ENCODE measurements around the gene RIGI.
"Not testable (repeated sequence)": the region's sequence is repeated elsewhere in the genome, so short reads cannot be mapped to it uniquely, and the experiment has no call there.

The RIGI gene

DNA sequence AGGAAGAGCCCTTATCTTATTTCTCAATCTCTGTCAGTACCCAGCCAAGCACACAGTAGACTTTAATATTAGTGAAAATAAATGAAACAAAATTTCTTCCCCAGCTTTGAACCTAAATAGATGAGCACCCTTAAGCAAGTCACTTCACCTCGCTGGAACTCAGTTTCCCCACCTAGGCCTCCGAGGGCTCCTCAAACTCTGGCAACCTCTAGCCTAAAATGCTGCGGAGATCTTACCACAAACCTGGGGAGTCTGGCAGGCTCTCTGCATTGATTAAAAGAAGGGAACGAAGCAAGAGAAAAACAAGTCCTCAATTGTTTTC, 326 bp downstream of the RIGI start:
- DNase-seq, result no peak

DNA sequence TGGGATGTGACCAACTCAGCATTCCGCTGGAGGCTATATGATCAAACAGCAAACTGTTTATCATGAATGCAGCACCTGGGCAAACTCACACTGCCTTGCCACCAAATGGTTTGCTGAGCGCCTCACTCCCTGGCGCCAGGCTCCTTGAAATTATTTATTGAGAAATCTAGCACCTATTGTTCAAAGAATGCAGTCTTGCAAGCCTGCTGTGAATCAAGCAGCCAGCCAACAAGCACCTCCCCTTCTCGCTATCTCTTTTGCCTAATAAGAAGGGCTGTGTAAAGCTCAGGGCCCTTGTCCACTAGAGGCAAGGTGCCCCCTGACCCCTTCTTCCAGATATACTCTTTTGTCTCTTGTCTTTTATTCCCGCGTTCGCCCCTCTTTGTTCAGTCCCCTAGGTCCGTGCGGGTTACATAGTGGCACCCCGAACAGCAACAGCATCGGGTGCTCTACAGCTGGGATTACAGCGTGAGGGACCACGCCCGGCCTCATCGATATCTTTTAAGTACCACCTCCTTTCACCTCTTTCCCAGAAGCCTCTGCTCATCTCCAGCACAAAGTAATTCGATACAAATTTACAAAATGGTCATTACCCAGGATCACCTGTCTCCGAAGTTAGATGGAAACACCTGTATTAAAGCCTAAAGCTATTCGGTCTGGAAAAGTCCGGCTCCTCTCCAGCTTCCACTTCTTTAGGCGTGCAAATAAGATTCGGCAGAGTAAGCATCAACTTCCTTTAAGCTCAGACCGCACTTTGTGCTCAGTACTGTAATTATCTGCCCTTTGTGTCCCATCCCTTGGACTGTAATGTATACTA, 896 bp downstream of the RIGI start:
- peak; percentile 82 for DNase-seq

DNA sequence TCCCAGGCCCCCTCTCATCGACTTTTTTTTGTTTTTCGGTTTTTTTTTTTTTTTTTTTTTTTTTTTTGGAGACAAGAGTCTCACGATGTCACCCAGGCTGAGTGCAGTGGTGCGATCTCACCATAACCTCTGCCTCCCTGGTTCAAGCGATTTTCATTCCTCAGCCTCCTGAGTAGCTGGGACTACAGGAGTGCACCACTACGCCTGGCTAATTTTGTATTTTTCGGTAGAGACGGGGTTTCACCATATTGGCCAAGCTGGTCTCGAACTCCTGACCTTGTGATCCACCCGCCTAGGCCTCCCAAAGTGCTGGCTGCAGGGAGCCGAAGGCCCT, 1.5 kb downstream of the RIGI start:
- DNase-seq, result not testable (repeated sequence)

DNA sequence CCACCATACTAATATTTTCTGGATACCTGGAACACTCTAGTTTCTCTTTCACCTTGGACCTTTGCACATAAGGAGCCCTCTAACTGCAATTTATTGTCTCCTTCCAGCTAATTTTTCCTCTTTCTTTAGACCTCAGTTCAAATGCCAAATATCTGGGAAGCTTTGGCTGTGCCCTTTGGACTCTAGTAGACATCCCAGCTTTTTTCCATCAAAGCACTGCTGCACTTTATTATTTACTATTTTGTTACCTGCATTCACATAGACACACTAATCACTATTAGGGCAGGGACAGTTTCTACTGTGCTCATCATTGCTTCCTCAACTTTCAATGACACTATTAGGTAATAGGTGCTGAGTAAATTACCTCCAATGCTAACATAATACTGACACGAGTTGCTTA, 2.1 kb downstream of the RIGI start:
- DNase-seq, result no peak

DNA sequence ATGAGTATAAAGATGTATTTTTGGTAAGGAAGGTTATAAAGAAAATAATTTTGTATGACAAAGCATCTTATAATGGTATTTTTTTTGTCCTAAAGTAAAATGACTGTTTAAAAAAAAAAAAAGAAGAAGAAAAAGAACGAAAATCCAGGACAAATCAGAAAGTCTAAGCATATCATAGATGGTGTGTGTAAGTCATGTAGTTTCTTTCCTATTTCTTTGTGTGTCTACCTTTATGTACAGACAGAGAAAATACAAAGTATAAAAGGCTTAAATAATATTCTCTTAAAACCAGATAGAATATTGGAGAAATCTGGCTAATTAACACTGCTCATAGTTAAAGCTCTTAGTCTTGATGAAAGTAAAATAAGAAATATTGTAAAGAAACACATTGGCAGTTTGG, 7.7 kb downstream of the RIGI start:
- no peak for DNase-seq

DNA sequence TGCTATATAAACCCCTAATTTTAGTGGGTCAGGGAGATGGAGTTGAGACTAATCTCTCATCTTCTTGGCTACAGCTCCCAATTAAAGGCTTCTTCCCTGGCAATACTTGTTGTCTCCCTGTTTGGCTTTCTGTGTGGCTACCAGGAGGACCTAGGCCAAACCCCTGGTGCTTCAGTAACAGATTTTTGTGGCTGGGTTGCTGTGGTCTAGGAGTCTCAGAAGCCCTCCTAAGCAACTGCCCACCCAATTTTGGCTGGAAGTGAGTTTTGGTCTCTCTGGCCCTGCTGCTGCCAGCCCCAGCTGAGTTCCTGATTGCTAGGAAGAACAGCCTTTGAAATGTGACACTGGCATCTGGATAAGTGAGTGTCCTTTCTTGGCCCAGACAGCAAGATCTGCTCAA, 9.8 kb downstream of the RIGI start:
- no peak for DNase-seq

DNA sequence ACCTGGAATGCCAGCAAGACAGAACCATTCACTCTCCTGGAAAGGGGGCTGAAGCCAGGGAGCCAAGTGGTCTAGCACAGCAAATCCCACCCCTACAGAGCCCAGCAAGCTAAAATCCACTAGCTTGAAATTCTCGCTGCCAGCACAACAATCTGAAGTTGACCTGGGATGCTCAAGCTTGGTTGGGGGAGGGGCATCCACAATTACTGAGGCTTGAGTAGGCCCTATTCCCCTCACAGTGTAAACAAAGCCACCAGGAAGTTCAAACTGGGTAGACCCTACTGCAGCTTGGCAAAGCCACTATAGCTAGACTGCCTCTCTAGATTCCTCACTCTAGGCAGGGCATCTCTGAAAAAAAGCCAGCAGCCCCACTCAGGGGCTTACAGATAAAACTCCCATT, 17.3 kb downstream of the RIGI start:
- DNase-seq, result no peak

DNA sequence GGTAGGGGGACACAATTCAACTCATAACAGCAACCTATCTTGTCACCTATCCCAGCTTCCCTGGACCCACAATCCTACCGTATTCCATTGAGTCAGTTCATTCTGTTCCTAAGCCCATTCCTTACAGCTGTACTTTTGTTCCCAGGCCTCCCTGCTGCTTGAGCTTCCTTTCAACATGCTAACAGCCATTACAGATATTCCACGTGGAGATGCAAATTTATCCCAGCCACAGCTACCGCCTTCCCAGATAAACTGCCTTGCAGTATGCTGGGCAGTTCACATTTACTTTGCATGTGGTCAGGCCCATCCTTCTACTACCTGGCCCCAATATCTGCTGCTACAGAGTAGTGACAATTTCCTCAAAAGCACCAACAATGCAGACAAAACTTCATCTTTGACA, 23.0 kb downstream of the RIGI start:
- DNase-seq, result peak; percentile 95

DNA sequence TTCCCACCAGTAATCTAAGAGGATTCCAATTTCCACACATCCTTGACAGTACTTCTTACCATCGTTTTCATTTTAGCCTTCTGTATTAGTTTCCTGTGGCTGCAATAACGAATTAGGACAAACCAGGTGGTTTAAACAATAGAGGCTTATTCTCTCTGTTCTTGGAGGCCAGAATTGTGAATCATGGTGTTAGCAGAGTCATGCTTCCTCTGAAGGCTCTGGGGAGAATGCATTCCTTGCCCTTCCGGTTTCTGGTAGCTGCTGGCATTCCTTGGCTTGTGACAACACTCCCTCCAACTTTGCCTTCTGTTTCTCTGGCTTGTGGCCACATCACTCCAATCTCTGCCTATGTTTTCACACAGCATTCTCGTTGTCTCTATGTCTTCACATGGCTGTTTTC, 23.5 kb downstream of the RIGI start:
- DNase-seq, result peak; percentile 65

DNA sequence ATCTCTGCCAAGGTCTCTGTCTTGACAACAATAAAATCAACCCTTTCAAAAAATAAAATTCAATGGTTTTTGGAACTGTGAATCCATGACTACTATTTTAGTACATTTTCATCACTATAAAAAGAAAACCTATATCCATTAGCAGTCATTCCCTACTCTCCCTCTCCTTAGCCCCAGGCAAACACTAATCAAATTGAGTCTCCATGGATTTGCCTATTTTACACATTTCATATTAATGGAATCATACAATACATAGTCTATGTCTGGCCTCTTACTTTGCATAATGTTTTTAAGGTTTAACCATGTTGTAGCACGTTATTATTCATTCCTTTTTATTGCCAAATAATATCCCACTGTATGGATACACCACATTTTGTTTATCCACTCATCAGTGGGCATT, 24.1 kb downstream of the RIGI start:
- peak; percentile 98 for DNase-seq

DNA sequence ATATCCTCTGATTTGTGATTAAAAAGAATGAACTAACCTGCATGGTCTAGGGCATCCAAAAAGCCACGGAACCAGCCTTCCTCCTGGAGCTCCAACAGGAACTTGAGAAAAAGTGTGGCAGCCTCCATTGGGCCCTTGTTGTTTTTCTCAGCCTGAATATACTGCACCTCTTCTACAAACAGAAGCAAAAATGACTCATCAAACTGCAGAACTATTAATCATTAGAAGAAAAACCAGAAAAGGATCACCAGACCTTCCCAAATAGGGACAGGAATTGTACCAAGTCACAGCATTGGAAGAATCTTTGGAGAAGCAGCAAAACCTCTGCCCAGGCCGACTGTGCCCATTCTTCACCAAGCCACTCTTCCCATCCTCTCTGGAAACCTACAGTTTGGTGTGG, 25.2 kb downstream of the RIGI start:
- no peak for DNase-seq

DNA sequence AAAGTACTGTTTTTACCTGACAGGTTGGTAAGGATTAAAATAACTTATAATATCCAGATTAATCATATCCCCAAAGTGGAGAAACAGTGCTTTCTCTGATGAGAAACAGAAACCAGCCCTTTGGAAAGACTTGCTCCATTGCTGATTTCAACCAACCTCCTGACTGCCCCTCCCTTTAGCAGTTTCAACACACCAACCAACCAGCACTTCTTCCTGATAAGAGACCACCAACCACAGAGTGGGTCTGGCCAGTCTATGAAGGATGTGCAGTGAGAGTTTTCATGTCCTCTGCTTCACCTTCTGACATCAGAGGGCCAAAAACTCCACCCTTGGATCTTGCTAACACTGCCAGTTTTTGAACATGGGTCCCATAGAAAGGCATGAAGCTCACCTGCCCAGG, 28.1 kb downstream of the RIGI start:
- no peak for DNase-seq

DNA sequence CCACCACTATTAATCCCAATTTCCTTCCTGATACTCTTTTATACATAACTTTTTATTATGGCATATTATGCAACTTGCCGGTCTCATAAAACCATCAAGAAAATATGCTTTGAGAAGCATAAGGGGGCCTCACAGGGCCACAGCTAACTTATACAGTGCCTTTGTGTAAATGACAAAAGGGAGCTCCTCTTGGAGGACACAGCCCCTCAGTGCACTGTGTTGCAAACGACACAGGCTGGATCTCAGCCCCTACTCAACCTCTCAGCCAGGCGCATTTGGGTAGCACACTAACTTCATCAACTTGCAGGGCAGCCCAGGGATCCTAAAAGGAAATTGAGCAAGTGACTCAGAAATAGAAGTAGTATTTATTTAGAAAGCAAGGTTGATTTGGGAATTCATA, 35.4 kb downstream of the RIGI start:
- DNase-seq, result no peak

DNA sequence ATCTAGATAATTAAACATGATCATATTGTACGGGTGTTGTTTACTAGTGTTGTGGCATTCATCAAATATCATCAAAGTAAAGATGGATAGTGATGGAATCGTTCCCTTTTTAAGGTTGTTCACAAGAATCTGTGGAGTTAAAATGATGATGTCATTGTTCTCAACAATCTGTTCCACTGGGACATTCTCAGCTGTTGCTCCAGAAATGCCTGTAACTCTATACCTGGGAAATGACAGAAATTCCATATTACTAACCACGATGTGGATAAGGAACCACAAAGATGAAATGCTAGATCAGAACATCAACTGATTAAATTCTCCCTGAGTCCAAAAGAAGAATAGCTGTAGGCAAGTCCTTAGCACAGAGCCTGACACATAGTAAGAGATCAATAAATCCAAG, 38.0 kb downstream of the RIGI start:
- DNase-seq, result no peak

DNA sequence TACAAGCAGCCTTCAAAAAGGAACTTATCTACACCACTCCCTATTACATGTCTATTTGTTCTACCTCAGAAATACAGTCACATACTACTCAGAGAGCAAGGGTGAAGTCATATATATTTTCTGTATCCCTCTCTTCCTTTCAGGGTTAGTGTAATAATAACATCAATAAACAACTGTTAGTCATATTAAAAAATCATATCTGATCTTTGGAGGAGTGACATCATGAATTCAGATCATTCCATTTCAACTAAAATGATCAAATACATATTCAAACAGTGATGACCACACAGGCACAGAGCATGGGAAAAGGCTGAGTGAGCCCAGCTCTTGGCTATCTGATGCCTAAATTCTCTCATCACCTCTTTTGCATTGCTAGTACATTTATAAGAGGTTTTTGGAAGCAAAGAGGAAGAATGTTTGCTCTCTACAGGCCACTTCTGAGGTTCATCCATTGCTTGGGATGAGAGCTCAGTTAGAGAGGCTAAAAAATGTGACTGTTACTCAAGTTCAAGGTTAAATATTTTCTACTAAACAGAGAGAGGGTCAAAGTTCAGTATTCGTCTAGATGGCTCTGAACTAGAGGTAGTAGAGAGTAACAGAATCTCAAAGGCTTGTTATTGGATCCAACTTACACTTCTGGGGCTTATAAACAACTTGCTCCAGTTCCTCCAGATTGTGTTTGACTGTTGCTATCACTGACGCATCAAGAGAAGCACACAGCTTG, 39.0 kb downstream of the RIGI start:
- DNase-seq, result no peak

DNA sequence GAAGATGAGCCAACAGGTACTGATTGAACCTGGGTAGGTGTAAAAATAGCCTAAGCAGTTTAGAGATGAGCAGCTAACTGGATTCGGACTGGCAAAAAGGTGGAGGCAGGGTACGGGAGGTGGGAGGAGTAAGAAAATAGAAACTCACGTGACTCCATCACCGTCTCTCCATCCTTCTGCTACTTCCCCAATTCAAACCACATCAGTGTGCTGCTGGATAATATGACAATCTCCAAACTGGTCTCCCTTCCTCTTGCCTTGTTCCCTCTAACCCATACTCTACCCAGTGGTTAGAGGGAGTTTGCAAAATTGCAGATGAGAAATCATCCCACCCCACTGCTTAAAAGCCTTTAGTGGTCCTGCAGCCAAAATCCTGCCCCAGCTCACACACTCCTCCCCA, 42.7 kb downstream of the RIGI start:
- no peak for DNase-seq

Measured in NCI-H526 treated with DMSO at 0.1 percent for 48 hours (cell line).